Islet of Langerhans (tissue), 1 donor: ENCODE results near the gene MED25.

Experiments
- FAIRE-seq: peaks from one replicate; lab custom pipeline; 2011; peaks lifted over from hg19 to GRCh38; lab: Jason Lieb, UNC

The MED25 gene

DNA sequence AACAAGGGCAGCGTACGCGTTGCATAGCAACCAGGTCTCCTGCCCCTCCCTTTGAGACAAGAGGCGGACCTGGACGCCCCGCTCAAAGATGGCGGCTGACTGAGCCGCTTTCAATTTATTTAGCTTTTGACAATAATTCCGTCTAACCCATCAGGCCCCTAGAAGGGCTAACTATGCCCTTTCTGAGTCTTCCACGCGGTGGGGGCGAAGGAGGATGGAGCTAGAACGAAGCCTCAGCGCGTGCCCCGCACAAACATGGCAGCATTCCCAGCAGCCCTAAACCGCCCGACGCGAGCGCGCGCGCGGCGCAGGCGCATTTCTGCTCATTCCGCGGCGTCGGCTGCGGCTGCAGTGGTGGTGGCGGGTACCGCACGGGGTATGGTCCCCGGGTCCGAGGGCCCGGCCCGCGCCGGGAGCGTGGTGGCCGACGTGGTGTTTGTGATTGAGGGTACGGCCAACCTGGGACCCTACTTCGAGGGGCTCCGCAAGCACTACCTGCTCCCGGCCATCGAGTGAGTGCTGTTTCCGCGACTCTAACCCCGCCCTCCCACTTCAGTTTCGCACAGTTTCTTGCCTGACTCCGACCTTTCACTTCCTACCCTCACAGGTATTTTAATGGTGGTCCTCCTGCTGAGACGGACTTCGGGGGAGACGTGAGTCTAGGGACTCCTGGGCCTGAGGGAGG, at the start of gene MED25:
Gene MED25, plus strand, starts transcription at position 326 of the 685 bp plus-strand sequence. Its CDS starts 53 bp downstream, at position 379.
- FAIRE-seq: peak; percentile 24

DNA sequence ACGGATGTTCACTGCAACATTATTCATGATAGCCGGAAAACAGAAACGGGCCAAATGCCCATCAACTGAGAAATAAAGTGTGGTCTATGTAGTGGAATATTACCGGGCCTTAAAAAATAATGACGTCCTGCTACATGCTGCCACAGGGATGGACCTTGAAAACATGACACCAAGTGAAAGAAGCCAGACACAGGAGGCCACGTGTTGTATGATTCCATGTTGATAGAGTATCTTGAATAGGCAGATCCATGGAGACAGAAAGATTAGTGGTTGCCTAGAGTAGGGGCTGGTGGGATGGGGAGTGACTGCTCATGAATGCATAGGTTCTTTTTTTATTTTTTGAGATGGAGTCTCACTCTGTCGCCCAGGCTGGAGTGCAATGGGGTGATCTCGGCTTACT, 47.6 kb upstream of the MED25 start:
- FAIRE-seq: no peak

DNA sequence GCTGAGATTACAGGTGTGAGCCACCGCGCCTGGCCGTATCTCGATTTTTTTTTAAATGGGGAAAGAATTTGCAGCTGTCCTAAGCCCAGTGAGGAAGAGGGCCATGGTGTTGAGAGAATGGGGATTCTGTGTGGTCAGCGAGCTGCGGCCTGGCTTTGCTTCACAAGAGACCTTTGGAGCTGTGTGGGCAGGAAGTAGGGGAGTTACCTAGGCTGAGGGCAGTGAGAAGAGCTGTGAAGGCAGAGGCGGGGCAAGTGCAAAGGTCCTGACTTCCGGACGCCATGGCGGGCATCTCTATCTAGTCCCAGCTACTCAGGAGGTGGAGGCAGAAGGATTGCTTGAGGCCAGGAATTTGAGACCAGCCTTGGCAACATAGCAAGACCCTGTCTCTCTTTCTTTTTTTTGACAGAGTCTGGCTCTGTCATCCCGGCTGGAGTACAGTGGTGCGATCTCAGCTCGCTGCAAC, 46.4 kb upstream of the MED25 start:
- no peak for FAIRE-seq

DNA sequence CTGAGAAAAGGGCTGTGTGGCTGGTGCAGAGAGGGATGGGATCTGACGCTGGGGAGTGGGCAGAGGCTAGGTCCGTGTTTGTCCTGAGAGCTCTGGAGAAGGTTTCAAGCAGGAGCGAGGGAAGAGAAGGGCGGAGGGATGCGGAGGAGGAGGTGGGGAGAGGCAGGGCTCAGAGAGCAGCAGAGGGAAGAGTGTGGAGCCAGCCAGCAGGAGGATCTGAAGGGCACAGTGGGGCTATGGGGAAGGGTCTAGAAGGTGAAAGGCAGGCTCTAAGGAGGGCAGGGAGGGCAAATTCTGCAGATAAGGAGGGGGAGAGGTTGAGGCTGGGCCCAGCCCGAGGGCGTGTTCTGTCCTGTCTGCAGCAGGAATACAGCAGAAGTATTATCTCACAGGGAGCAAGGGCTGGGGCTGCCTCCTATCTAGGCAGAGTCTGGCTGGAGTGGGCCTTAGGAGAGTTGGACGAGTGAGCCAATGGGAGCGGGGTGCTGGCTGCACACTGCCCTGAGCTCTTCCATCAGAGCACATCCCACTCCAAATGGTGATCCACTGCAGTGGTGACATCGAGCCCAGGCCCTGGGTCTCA, 45.1 kb upstream of the MED25 start:
- FAIRE-seq: no peak

DNA sequence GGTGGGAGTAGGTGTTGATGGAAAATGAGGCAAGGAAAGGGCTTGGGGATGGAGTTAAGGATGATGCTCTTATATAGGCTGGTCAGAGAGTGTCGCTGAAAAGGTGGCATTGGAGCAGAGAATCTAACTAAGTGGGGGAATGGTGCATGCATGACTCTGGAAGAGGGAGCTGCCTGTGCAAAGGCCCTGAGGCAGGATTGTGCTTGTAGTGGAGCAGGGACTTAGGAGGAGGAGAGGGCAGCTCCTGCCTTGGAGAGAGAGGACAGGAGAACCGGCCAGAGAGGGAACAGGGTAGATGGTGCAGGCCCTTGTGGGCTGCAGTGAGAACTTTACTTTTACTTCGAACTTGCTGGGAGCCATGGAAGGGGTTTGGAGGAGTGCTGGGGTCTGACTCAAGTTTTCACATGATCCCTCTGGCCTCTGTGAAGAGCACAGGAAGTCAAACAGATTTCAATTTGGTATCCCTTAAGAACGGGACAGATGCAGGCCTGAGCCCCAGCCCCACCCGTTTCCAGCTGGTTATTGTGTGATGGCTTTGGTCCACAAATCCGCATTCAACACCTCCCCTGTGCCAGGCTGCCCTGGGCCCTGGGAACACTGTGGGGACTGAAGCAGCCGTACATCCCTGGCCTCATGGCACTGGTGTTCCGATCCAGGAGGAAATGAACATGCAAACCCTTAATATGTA, 44.3 kb upstream of the MED25 start:
- no peak for FAIRE-seq

DNA sequence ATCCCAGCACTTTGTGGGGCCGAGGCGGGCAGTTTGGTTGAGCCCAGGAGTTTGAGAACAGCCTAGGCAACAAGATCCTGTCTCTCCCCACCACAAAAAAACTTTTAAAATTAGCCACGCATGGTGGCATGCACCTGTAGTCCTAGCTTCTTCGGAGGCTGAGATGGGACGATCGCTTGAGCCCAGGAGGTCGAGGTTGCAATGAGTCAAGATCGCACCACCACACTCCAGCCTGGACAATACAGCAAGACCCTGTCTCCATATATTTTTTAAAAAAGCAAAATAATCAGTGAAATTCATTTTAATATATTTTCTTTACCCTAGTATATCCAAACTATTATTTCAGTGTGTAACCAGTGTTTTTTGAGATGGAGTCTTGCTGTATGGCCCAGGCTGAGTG, 43.1 kb upstream of the MED25 start:
- FAIRE-seq: no peak

DNA sequence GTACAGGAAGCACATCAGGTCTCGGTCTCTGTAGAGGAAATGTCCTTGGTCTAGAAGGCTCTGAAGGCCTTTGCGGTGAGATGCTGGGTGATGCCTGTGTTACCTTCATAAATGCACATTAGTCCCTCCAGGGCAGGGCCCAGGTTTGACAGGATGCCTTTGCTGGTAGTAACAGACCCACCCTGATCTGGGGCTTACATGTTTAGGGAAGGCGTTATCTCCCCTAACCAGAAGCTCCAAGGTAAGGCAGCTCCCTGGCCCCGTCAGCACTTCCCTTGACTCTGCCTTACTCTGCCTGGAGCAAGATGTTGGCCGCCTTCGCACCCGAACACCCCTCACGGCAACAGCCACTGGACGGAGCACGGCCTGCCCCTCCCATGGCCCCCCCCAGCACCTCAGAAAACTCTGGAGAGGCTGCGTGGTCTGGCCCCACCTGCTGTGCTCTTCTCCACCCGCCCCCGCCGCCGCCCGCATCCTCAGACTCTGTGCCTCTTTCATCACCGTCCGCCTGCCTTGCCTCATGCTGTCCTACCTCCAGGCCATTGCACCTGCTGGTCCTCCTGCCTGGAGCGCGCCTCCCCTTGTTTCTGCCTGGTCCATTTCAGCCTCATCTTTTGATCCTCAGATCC, 42.2 kb upstream of the MED25 start:
- FAIRE-seq: no peak

DNA sequence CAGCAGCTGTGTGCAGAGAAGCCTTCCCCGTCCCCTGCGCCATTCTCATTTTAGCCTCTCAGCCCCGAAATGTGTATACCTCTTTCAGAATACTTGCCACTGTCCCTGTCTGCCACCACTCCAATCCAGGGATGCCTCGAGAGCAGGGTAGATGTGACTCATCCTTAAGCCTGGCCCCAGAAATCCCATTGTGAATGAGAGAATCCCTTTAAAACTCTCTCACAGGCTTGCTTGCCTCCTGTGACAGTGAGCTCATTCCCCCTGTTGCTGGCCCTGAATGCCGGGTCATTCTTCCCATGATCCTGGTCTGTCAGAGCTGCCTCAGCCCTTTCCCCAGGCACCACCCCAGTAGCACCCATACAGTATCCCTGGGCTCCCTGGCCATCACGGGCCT, 41.7 kb upstream of the MED25 start:
- FAIRE-seq: no peak

DNA sequence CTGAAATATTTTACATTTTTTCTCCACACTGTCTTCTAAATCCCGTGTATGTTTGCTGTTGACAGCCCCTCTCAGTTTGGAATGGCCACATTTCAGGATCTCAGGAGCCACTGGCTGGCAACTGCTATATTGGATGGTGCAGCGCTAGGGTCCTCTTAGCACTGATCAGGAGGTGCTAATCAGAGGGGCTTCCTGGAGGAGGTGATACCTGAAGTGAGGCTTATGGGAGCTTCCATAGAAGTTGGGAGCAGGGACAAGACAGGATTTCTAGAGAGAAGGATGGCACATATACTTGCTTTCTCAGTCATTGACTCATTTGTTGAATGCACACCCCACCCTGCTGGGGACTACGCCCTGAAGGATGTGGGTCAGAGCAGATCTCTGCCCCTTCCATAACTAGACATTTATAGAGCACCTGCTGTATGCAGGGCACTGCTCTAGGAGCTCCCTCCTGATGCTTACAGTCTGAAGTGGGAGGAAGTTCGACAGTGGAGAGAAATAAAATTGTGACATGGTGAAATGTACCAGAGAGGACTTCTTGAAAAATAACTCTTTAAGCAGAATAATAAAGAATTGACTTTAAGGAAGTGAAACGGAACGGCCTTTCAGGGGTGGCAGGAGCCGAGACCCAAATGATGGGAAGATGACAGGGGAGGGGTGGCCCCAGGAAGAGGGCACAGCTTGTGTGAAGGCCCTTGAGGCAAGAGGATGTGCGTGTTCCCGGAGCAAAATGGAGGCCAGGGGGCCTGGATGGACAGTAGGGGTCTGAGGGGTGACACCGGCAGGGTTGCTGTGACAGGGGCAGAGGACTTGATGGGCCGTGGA, 38.1 kb upstream of the MED25 start:
- FAIRE-seq: no peak

DNA sequence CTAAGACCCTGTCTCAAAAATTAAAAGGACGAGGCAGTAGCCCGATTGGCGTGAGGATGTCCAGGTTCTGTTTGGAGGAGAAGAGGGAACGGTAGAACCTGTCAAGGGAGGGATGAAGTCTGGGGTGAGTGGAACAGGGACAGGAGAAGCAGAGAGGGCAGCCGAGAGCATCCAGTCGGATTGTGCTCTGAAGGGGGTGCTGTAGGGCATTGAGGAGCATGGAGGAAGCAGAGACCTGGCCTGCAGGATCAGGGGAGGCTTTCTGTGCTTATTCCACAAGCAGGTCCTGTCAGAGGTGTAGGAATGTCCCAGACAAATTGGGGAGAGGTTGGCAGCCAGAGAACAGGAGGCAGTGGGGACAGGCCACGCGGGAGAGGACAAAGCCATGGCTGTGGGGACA, 37.2 kb upstream of the MED25 start:
- no peak for FAIRE-seq

DNA sequence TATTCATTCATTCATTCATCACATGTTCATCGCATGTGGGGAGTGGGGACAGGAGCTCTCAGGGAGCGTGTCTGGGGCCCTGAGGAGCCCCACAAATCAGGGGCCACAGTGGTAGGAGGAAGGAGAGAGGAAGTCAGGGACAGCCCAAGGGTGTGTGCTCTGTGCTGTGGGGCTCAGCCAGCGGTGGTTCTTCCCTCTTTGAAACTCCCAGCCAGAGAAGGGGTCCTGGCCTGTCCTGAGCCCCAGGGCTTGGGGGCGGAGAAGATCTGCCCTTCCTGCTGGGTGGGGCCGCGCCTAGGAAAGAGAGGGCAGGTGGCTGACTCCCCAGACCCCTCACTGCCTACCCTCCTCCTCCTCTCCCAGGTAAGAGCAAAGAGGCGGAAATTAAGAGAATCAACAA, 36.7 kb upstream of the MED25 start:
- FAIRE-seq: no peak

DNA sequence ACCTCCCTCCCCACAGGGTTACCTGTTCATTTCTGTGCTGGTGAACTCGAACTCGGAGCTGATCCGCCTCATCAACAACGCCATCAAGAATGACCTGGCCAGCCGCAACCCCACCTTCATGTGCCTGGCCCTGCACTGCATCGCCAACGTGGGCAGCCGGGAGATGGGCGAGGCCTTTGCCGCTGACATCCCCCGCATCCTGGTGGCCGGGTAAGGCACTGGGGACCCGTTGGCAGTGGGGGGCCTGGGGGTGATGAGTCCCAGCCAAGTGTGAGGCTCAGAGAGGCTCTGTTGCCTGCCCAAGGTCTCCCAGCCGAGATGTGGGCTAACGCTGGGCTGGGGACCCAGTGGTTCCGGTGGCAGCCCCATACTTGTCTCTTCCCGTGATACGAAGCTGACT, 35.6 kb upstream of the MED25 start:
- FAIRE-seq: no peak

DNA sequence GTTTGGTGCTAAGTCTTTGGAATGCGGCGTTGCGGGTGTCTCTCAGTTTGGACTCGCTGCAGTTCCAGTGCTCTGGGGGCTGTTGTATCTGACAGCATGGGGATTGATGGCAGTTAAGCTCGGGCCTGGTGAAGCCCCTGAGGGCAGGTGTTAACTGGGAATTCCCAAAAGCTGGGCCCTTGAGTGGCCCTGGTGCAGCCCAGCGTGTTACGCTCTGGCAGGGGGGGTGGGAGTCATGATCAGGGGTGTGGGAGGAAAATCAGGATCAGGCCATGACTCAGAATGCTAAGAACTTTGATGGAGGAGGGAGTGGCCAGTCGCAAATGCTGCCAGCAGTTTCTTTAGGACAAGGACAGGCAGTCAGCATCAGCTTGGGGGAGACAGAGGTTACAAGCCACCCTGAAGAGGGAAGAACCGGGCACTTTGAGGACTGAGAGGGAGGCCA, 31.7 kb upstream of the MED25 start:
- no peak for FAIRE-seq

DNA sequence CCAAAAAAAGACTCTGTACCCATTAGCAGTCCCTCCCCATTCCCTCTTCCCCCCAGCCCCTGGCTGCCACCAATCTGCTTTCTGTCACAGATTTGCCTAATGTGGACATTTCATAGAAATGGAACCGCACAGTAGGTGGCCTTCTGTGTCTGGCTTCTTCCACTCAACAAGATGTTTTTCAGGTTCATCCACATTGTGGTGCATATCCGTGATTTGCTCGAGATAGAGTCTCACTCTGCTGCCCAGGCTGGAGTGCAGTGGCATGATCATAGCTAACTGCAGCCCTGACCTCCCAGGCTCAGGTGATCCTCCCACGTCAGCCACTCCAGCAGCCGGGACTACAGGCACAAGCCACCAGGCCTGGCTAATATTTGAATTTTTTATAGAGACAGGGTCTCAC, 30.3 kb upstream of the MED25 start:
- no peak for FAIRE-seq

DNA sequence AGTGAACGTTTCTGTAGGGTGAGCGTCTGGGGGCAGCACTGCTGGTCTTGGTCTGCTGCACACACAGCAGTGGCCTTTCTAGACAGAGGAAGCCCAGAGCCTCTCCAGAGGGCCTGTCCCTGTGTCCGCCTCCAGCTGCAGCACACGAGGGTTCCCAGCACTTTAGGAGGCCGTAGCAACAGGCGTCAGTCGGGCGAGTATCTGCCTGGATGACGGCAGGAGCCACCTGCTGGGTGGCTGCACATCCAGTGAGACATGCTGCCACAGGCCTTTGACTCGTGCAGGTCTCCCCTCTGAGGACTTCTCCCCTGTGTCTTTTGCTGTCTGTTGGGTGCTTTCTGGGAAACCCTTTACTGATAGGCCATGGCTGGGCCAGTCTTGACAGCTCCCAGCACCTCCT, 29.2 kb upstream of the MED25 start:
- no peak for FAIRE-seq

DNA sequence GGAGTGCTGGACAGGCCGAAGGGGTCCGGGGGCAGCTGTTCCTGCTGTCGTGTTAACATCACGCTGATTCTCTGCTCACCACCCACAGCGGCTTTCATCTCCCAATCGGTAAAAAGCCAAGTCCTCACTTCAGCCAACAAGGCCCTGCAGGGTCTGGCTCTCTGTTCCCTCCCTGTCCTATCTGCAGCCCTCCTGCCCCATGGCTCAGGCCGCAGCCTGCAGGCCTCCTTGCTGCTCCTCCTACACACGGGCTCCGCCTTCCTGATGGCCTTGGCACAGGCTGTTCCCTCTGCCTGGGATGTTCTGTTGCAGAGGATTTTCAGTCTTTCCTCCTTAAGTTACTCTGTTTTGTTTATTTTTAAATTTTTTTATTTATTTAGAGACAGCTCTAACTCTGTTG, 27.2 kb upstream of the MED25 start:
- FAIRE-seq: no peak

DNA sequence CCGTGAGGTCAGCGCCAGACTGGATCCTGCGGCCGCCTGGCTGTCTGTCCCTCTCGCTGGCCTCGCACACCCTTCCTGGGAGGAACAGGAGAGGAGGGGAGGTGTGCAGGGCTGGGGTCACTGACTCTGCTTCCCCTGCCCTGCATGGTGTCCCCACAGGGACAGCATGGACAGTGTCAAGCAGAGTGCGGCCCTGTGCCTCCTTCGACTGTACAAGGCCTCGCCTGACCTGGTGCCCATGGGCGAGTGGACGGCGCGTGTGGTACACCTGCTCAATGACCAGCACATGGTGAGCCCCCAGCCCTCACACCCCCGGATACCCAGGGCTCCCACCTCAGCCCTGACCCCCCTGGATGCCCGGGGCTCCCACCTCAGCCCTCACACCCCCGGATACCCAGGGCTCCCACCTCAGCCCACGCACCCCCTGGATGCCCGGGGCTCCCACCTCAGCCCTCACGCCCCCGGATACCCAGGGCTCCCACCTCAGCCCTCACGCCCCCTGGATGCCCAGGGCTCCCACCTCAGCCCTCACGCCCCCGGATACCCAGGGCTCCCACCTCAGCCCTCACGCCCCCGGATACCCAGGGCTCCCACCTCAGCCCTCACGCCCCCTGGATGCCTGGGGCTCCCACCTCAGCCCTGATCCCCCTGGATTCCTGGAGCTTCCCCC, 26.2 kb upstream of the MED25 start:
- FAIRE-seq: no peak

DNA sequence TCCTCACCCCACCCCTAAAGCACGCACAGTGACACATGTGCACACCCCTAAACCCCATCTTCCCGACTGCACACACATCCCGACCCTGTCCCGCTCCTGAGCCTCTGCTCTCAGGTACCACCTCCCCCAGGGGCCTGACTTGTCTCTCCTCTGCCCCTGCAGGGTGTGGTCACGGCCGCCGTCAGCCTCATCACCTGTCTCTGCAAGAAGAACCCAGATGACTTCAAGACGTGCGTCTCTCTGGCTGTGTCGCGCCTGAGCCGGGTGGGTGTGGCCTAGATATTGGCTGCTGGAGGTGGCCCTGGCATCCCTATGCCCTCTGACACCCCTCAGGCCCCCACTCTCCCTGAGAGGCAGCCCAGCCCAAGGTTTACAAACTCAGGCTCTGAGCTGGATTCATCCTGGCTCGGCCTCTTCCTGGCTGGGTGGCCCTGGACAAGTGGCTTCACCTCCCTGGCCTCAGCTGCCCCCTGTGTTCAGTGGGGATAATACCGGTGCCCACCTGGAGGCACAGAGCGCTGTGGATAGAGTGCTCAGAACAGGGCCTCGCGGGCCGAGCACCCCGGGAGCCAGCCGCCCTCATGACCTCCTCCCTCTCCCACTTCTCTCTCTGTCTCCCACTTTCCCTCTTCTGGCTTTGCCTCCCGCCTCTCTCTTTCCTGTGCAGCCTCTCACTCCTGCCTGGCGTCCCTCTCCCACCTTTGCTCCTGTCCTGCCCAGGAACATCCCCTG, 25.1 kb upstream of the MED25 start:
- FAIRE-seq: no peak

DNA sequence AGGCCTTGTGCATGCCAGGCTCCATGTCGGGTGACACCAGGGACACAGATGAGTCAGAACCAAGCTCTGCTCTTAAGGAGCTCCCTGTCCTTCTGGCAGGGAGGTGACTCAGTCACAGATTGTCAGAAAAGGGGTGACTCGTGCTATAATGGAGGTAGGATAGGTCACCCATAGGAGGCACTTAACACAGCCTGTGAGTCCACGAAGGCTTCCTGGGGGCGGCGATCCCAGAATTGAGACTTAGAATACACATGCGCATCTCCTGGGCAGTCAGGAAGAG, 24.6 kb upstream of the MED25 start:
- FAIRE-seq: no peak

DNA sequence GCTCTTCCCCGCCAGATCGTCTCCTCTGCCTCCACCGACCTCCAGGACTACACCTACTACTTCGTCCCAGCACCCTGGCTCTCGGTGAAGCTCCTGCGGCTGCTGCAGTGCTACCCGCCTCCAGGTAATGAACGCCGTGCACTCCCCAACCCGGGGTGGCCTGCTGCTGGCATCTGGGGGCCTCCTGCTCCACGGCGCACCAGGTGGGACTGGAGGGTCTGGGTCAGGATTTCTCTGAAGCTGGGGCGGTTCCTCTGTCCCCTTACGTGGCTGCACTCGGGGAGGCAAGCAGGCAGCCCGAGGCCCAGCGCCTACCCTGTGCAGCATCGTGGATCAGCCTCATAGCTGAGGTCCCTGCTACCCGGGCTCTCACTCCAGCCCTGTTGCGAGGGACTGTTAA, 22.5 kb upstream of the MED25 start:
- FAIRE-seq: no peak

DNA sequence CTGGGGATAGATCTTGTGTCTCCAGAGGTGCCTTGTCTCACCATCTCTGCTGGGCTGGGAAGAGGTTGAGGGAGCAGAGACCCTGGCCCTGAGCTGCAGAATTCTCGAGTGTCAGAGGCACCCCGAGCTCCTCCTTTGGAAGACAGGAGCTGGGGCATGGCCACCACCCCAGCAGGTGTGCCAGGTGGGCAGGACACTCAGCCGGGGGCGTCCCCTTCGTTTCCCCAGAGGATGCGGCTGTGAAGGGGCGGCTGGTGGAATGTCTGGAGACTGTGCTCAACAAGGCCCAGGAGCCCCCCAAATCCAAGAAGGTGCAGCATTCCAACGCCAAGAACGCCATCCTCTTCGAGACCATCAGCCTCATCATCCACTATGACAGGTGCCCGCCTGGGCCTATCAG, 19.5 kb upstream of the MED25 start:
- FAIRE-seq: no peak
